Astrocyte of the cerebellum (primary cell): Measurements from ENCODE around the gene INHBC.

Experiments
- DNase-seq: peaks from one replicate; pipeline ENCODE4 v3.0.0-alpha.2; 2011; ENCODE audit warnings: low read depth
- H3K4me3 ChIP-seq: 2 replicates; pipeline ENCODE4 v1.5.1; 2011; ENCODE audit warnings: mild to moderate bottlenecking, low read depth, low read length, moderate library complexity
- CTCF ChIP-seq: IDR thresholded peaks from 2 replicates; pipeline ENCODE4 v1.5.1; 2012; ENCODE audit warnings: low read length, low read depth, moderate library complexity, mild to moderate bottlenecking; ENCODE audit errors: missing control alignments
- in situ Hi-C: cut with HindIII; loops from 2 replicates; pipeline ENCODE4 v1.10.0; 2017; ENCODE audit warnings: low sequenced_read_pairs

The INHBC gene

GRCh38 chr12:57476993-57477709 is 42.6 kb downstream of the INHBC start:
- no peak for DNase-seq
- H3K4me3 ChIP-seq: no peak overlapping the region
- in situ Hi-C loops: no loop called here
- TF ChIP-seq CTCF: no peak

- no peak overlapping the region for H3K4me3 ChIP-seq
- no peak for DNase-seq
- TF ChIP-seq CTCF: no peak
- in situ Hi-C loops: no loop called here
Measured at GRCh38 chr12:57477710-57478681, 43.4 kb downstream of the INHBC start.

GRCh38 chr12:57479043-57479375 is 44.4 kb downstream of the INHBC start:
- H3K4me3 ChIP-seq: no peak overlapping the region

GRCh38 chr12:57479376-57480115 is 45.0 kb downstream of the INHBC start, which contains the start of gene ARHGAP9:
Gene ARHGAP9 (minus strand): TSS chr12:57479866. CDS start chr12:57479406, 460 bp downstream.
- no peak for DNase-seq
- in situ Hi-C loops: no loop called here
- H3K4me3 ChIP-seq: no peak within 1 kb of the TSS
- no peak for TF ChIP-seq CTCF

More at GRCh38 chr12:57479043-57479375, 44.4 kb downstream of the INHBC start:
- in situ Hi-C loops: no loop called here
- no peak for DNase-seq
- TF ChIP-seq CTCF: no peak

GRCh38 chr12:57481671-57482070 is 47.1 kb downstream of the INHBC start:
- in situ Hi-C loops: no loop called here
- no peak overlapping the region for H3K4me3 ChIP-seq
- no peak for DNase-seq
- no peak for TF ChIP-seq CTCF

- in situ Hi-C loops: no loop called here
- no peak overlapping the region for H3K4me3 ChIP-seq
- TF ChIP-seq CTCF: no peak
- DNase-seq: peak; percentile 32
Measured at GRCh38 chr12:57483466-57483865, 48.9 kb downstream of the INHBC start.
